ENCODE data around the gene FASN.

- TF ChIP-seq CTCF (conservative IDR thresholded peaks at IDR 0.05) (no peak), ZFX (IDR thresholded peaks at IDR 0.05) (no peak)
These were observed 18.9 kb downstream of the FASN start for GRCh38 chr17:82079001-82079677.
